ENCODE data around the gene PPIL1. TPM values are rescaled to one million over a fixed set of nuclear protein-coding genes. Genes with fewer than 3 reads are reported as not detected.

PPIL1 gene
- total RNA-seq, 4 donors from 2014 or later, result 2.2 to 9.3 (median 7.3) TPM

DNA sequence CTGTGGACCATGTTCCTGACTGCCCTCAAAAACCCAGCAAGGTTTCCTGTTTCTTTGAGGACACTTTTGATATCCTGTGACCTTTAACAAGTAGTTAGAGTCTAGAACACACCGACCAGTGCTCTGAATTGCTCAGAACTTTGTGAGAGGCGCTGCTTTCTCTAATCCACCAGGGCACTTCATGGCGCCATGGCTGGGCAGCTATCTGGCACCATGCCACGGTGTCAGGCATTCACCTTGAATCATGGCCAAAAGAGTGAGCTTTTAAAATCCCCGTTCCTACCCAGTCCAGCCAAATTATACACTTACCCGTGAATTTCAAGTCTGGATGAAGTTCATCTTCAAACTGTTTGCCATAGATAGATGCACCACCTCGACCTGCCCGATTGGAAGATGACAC lies 18.3 kb downstream of the PPIL1 start:
- TF ChIP-seq, protein P1, sequence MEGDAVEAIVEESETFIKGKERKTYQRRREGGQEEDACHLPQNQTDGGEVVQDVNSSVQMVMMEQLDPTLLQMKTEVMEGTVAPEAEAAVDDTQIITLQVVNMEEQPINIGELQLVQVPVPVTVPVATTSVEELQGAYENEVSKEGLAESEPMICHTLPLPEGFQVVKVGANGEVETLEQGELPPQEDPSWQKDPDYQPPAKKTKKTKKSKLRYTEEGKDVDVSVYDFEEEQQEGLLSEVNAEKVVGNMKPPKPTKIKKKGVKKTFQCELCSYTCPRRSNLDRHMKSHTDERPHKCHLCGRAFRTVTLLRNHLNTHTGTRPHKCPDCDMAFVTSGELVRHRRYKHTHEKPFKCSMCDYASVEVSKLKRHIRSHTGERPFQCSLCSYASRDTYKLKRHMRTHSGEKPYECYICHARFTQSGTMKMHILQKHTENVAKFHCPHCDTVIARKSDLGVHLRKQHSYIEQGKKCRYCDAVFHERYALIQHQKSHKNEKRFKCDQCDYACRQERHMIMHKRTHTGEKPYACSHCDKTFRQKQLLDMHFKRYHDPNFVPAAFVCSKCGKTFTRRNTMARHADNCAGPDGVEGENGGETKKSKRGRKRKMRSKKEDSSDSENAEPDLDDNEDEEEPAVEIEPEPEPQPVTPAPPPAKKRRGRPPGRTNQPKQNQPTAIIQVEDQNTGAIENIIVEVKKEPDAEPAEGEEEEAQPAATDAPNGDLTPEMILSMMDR (IDR thresholded peaks at IDR 0.05), result no peak
- TF ChIP-seq POLR2A (IDR thresholded peaks at IDR 0.05), result no peak
- WGBS, 2 donors, result 85 to 94% methylated on average over 8 of the region's 8 CpGs
- peak in 1 of 2 donors; percentile 68 for DNase-seq (ENCODE audit: low spot score in 2 of 2)
- intact Hi-C loops (cut with DNase I; ENCODE audit: low total_unique reads), result no loop called here
- H3K4me3 ChIP-seq (ENCODE audit: low read depth, poor library complexity, severe bottlenecking), result no peak overlapping the region

DNA sequence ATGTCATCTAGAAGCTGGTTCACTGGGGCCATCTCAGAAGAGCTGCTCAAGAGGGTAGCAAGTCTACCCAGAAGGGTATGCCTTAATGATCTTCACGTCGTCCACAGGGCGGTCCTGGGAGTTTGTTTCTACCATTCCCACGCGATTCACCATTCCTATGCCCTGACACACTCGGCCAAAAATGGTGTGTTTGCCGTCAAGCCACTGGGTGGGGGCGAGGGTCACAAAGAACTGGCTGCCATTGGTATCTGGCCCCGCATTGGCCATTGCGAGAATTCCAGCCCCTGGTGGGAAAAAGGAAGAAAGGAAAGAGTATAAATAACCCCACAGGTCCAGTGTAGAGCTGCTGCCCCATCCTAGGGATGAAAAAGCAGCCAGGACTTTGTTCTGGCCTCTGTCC lies 18.9 kb downstream of the PPIL1 start:
- no peak overlapping the region for H3K4me3 ChIP-seq (ENCODE audit: low read depth, poor library complexity, severe bottlenecking)
- intact Hi-C loops (cut with DNase I; ENCODE audit: low total_unique reads), result no loop called here
- WGBS, 2 donors, result 90 to 93% methylated on average over 10 of the region's 10 CpGs
- peak in 1 of 2 donors; percentile 68 for DNase-seq (ENCODE audit: low spot score in 2 of 2)
- TF ChIP-seq POLR2A (IDR thresholded peaks at IDR 0.05), result no peak
- TF ChIP-seq, protein P1 (IDR thresholded peaks at IDR 0.05), result no peak

DNA sequence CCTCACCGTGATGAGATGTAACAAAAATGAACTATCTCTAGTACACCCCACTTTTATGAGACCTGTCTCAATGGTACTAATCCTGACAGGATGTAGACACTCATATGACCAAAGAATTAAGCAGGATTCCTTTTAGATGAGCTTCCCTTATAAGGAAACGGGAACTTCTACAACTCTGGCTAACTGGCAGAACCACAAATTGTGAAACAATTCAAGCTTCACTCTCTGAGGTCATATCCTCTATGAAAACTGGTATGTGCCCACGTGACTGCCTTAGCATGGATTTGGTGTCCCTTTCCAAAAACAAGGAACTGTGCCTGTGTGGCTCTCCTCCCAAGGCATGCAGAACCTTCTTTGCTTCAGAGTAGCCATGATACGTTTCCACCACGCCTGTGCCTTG lies 21.3 kb downstream of the PPIL1 start:
- TF ChIP-seq, protein P1 (IDR thresholded peaks at IDR 0.05), result no peak
- TF ChIP-seq POLR2A (IDR thresholded peaks at IDR 0.05), result no peak
- DNase-seq (ENCODE audit: low spot score in 2 of 2), result peak; percentile 56 to 59
- WGBS, 2 donors, result 57 to 64% methylated on average over 5 of the region's 5 CpGs
- intact Hi-C loops (cut with DNase I; ENCODE audit: low total_unique reads), result no loop called here
- no peak overlapping the region for H3K4me3 ChIP-seq (ENCODE audit: low read depth, poor library complexity, severe bottlenecking)

DNA sequence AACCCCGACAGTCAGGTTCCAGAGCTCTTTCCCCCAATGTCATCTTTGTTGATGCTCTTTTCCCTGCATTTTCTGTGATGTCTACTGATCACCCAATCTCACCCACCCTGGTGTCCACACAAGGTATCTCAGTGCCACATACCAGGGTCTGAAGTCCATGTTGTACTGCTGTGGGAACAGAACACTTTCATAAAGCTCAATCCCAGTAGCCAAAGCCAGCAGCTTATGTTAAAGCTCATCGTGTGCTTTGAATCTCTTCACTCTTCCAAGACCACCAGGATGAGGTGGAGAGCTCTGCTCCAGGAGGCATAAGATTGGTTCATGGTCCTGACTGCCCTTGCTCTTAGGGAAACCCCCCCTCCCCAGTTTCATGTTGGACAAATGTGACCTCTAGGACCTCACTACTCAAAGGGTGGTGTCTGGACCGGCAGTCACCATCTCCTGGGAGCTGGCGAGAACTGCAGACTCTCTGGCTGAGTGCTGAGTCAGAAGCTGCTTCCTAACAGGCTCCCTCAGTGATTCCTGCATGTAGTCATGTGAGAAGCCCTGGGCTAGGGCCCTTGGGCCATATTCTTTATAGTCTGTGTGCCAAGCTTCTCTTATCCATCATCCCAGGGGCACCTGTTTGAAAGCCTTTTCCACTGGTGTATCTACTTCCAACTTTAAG lies 22.0 kb downstream of the PPIL1 start:
- intact Hi-C loops (cut with DNase I; ENCODE audit: low total_unique reads), result no loop called here
- whole genome bisulfite sequencing, 2 donors, result 56 to 64% methylated on average over 4 of the region's 4 CpGs
- TF ChIP-seq POLR2A (IDR thresholded peaks at IDR 0.05), result no peak
- TF ChIP-seq, protein P1 (IDR thresholded peaks at IDR 0.05), result no peak
- H3K4me3 ChIP-seq (ENCODE audit: low read depth, poor library complexity, severe bottlenecking), result no peak overlapping the region
- peak in 1 of 2 donors; percentile 83 for DNase-seq (ENCODE audit: low spot score in 2 of 2)

DNA sequence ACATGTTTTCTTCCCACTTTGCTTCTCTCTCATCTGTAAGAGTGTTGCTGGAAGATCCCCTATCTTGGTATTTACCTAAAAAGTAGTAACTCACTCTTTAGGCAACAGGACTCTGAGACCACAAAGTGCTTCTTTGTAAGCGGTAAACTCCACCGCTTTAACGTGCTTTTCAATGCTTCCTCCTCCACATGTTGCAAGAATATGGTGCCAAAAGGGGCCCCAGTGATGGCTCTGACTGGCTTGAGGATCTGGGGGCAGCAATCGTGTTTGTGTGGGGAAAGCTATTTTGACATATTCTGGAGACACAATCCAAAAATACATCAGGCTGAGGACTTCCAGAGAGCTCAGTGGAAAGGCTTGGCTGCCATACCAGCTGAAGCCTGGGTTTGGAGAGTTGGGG lies 23.0 kb downstream of the PPIL1 start:
- no peak overlapping the region for H3K4me3 ChIP-seq (ENCODE audit: low read depth, poor library complexity, severe bottlenecking)
- intact Hi-C loops (cut with DNase I; ENCODE audit: low total_unique reads), result no loop called here
- DNase-seq (ENCODE audit: low spot score in 2 of 2), result no peak
- TF ChIP-seq POLR2A (IDR thresholded peaks at IDR 0.05), result no peak
- TF ChIP-seq, protein P1 (IDR thresholded peaks at IDR 0.05), result no peak
- WGBS, 2 donors, result 66 to 70% methylated on average over 4 of the region's 4 CpGs

DNA sequence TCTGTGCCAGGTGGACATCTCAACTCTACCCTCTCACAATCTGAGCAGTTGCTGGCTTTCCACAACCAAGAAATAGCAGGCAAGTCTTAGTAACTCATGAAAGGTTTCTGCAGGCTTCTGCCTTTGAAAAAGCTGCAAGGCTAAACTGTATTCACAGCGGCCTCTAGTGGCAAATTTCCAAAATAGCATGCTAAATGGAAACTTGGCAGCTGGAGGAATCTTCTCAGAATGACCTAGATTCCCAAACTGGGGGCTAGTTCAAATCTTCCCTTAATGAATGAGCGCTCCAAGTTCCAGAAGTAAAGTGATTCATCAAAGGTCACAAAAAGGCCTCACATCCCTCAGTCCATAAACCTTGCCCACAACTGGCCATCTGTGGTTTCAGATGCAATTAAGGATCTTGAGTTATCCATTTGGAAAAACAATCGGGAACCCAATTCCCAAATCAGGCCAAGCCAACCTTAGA lies 23.4 kb downstream of the PPIL1 start:
- TF ChIP-seq, protein P1 (IDR thresholded peaks at IDR 0.05), result no peak
- TF ChIP-seq POLR2A (IDR thresholded peaks at IDR 0.05), result no peak

More for the DNA sequence above, 23.4 kb downstream of the PPIL1 start:
- intact Hi-C loops (cut with DNase I; ENCODE audit: low total_unique reads), result no loop called here
- H3K4me3 ChIP-seq (ENCODE audit: low read depth, poor library complexity, severe bottlenecking), result no peak overlapping the region
- 29 to 30% methylated on average over 3 of the region's 3 CpGs for WGBS, 2 donors
- peak in 1 of 2 donors; percentile 60 for DNase-seq (ENCODE audit: low spot score in 2 of 2)

Measured in lower leg skin (tissue), 4 donors.